ENCODE data around the gene TNNT1. TPM values are rescaled to one million over a fixed set of nuclear protein-coding genes. Genes with fewer than 3 reads are reported as not detected.
"Not testable (repeated sequence)": the region's sequence is repeated elsewhere in the genome, so short reads cannot be mapped to it uniquely, and the experiment has no call there.

The TNNT1 gene
- total RNA-seq, 1 donor, result under 0.01 TPM

GRCh38 chr19:55160128-55160985 is 11.4 kb upstream of the TNNT1 start:
- peak; percentile 77 for DNase-seq (ENCODE audit: low read depth)
- peak; percentile 92 for TF ChIP-seq CTCF (IDR thresholded peaks at IDR 0.05; ENCODE audit: insufficient read depth, low read depth, low read length)
- H3K4me3 ChIP-seq (ENCODE audit: low read depth, low read length), result no peak overlapping the region

- TF ChIP-seq CTCF (IDR thresholded peaks at IDR 0.05; ENCODE audit: insufficient read depth, low read depth, low read length), result no peak
- peak; percentile 77 for DNase-seq (ENCODE audit: low read depth)
Observed at GRCh38 chr19:55158848-55159749, 10.1 kb upstream of the TNNT1 start.

GRCh38 chr19:55158423-55158822 is 9.4 kb upstream of the TNNT1 start:
- no peak overlapping the region for H3K4me3 ChIP-seq (ENCODE audit: low read depth, low read length)
- TF ChIP-seq CTCF (IDR thresholded peaks at IDR 0.05; ENCODE audit: insufficient read depth, low read depth, low read length), result no peak
- no peak for DNase-seq (ENCODE audit: low read depth)

More at GRCh38 chr19:55158848-55159749, 10.1 kb upstream of the TNNT1 start:
- no peak overlapping the region for H3K4me3 ChIP-seq (ENCODE audit: low read depth, low read length)

GRCh38 chr19:55157064-55157908 is 8.3 kb upstream of the TNNT1 start, which contains the start of gene TNNI3:
TSS of gene TNNI3 (minus strand) at chr19:55157732. CDS start at chr19:55157589, 143 bp downstream.
- TF ChIP-seq CTCF (IDR thresholded peaks at IDR 0.05; ENCODE audit: insufficient read depth, low read depth, low read length), result no peak
- H3K4me3 ChIP-seq (ENCODE audit: low read depth, low read length), result no peak within 1 kb of the TSS
- no peak for DNase-seq (ENCODE audit: low read depth)

GRCh38 chr19:55156202-55157063 is 7.4 kb upstream of the TNNT1 start:
- H3K4me3 ChIP-seq (ENCODE audit: low read depth, low read length), result no peak overlapping the region
- DNase-seq (ENCODE audit: low read depth), result no peak
- TF ChIP-seq CTCF (IDR thresholded peaks at IDR 0.05; ENCODE audit: insufficient read depth, low read depth, low read length), result no peak

GRCh38 chr19:55155784-55156183 is 6.8 kb upstream of the TNNT1 start:
- H3K4me3 ChIP-seq (ENCODE audit: low read depth, low read length); DNase-seq (ENCODE audit: low read depth): not testable (repeated sequence)

Measured in fibroblast of villous mesenchyme (primary cell).